Choroid plexus epithelial cell (primary cell): ENCODE data around the gene CDADC1.

Source experiments
- DNase-seq: peaks from one replicate; pipeline ENCODE4 v3.0.0-alpha.2; 2010; ENCODE audit warnings: low read depth
- H3K4me3 ChIP-seq: 2 replicates; pipeline ENCODE4 v1.5.1; 2011; ENCODE audit warnings: low read depth, mild to moderate bottlenecking, control low read depth, low read length, moderate library complexity
- TF ChIP-seq, protein P1 (sequence below): conservative IDR thresholded peaks from 2 replicates; pipeline ENCODE4 v1.5.1; 2011; ENCODE audit warnings: low read depth, mild to moderate bottlenecking, control low read depth, inconsistent platforms, low read length, moderate library complexity

The CDADC1 gene

DNA sequence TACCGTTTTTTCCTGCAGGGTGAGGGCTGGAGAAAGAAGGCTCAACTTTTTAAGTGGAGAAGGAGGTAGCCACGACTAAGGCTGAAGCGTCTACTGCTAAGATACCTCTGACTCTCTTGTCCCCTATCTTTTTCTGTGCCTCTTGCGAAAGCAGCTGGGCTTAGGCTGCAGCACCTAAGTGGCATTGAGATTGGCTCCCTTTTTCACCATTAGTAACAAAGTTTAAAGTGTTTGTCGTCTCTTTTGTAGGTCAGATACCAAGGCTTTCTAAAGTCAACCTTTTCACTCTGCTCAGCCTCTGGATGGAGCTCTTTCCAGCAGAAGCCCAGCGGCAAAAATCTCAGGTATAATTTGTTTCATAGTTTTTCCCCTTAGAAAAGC, 887 bp downstream of the CDADC1 start:
- peak overlapping the region; percentile 91 for H3K4me3 ChIP-seq
- TF ChIP-seq, protein P1, sequence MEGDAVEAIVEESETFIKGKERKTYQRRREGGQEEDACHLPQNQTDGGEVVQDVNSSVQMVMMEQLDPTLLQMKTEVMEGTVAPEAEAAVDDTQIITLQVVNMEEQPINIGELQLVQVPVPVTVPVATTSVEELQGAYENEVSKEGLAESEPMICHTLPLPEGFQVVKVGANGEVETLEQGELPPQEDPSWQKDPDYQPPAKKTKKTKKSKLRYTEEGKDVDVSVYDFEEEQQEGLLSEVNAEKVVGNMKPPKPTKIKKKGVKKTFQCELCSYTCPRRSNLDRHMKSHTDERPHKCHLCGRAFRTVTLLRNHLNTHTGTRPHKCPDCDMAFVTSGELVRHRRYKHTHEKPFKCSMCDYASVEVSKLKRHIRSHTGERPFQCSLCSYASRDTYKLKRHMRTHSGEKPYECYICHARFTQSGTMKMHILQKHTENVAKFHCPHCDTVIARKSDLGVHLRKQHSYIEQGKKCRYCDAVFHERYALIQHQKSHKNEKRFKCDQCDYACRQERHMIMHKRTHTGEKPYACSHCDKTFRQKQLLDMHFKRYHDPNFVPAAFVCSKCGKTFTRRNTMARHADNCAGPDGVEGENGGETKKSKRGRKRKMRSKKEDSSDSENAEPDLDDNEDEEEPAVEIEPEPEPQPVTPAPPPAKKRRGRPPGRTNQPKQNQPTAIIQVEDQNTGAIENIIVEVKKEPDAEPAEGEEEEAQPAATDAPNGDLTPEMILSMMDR, result peak; percentile 56
- DNase-seq, result peak; percentile 39

DNA sequence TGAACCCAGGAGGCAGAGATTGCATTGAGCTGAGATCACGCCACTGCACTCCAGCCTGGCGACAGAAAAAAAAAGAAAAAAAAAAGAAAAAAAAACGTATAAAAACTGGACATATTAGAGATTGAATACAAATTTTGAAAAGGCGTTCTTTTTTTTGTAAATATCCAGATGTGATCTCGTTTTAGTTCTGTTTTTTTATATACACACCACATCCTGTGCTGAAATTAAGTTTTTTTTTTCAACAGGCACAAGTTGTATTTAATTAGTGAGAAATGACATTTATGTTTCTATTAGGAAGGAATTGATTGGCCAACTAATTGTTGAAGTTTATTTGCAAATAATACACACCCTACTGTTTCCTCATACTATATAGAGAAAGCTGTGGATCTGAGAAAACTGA, 3.6 kb downstream of the CDADC1 start:
- H3K4me3 ChIP-seq, result no peak overlapping the region
- TF ChIP-seq, protein P1, result no peak
- DNase-seq, result no peak

DNA sequence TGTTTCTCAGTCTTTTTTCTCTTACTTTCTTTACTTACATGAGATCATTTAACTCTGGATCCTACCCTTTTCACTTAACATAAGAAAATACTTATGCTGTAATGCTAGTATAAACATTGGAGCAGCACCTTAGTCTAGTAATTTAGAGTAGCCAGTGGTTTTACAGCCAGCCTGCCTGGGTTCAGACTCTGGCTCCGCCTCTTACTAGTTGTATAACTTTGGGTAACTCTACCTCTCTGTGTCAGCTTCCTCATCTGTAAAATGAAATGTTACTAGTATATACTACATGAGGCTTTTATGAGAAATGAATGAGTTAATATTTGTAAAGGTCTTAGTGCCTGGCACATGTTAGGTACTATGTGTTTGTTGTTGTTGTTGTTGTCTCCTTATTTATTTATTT, 5.6 kb downstream of the CDADC1 start:
- H3K4me3 ChIP-seq, result no peak overlapping the region
- TF ChIP-seq, protein P1, result no peak
- no peak for DNase-seq

DNA sequence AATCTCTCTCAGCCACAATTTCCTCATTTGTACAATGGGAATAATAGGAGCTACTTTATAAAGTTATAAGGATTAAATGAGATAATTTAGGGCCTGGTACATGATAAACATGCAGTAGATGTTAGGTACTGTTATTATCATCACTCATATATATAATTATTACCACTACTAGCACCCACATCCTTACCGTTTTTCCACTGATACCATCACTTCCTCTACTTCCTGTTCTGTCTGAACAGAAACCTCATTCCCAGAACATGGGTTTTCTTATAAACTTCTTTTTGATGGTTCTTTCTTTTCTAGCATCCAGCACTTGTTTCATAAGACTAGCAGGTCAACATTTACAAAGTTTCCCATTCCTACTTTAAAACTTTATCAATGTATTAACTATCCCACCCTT, 6.3 kb downstream of the CDADC1 start:
- TF ChIP-seq, protein P1, result no peak
- no peak overlapping the region for H3K4me3 ChIP-seq
- no peak for DNase-seq

DNA sequence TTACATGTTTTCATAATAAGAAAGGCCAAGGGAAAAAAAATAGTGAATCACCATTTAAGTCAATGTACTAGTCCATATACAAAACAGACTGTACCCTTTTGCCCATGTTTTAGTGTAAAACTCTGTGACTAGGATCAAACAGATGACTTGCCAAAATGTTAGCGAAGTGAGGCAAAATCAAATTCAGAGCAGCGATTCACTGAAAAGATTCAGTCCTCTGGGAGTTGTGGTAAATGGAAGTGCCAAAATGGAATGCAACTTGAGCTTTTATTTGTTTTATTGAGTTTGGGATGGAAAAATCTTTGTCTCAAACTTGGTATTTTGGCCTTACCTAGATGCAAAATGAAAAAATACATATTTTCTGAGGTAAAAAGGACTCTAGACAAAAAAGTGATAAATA, 9.1 kb downstream of the CDADC1 start:
- no peak overlapping the region for H3K4me3 ChIP-seq
- peak; percentile 55 for DNase-seq
- TF ChIP-seq, protein P1, result no peak

DNA sequence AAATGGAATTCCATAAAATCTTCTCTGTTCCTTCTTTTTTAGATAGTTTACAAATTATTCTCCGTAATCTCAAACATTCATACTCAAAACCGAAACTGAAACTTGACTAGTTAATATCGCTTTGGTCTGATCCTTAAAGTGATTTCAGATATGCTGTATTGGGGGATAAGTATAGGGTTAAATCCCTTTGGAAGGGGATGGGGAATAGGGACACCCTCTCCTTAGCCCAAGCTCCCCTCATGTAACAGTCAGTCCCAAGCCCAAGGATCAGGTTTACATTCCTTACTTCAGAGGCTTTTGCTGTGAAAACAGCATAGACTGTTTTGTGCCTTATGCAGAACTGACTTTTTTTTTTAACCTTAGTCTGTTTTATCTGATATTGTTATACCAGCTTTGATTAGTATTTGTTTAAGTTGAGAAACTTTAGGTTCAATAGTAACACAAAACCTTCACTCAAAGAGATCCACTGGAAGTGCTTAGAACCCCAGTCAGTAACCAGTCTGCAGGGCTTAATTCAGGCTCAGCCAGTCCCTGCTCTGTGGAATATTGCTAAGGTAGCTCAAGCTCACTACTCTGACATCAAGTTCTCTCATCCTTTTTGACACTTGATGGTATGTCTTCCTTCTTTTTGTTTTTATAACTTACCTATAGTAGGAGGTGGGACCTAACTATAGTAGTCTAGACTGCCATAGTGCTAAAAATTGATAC, 10.5 kb downstream of the CDADC1 start:
- TF ChIP-seq, protein P1, result no peak
- no peak for DNase-seq
- no peak overlapping the region for H3K4me3 ChIP-seq

DNA sequence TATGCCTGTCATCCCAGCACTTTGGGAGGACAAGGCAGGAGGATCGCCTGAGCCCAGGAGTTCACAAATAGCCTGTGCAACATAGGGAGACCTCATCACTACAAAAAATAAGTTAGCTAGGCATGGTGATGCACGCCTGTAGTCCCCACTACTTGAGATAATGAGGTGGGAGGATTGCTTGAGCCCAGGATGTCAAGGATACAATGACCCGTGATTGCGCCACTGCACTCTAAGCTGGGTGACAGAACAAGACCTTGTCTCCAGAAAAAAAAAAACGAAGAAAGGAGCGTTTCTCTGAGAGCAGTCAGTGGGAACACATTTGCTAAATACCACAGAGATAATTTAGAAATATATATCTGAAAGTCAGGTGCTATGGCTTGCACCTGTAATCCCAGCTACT, 11.9 kb downstream of the CDADC1 start:
- DNase-seq, result no peak
- TF ChIP-seq, protein P1, result no peak
- H3K4me3 ChIP-seq, result no peak overlapping the region
